ENCODE data around the gene IL36B.

IL36B gene

GRCh38 chr2:113068249-113068648 is 15.6 kb upstream of the IL36B start:
- TF ChIP-seq, protein P1, sequence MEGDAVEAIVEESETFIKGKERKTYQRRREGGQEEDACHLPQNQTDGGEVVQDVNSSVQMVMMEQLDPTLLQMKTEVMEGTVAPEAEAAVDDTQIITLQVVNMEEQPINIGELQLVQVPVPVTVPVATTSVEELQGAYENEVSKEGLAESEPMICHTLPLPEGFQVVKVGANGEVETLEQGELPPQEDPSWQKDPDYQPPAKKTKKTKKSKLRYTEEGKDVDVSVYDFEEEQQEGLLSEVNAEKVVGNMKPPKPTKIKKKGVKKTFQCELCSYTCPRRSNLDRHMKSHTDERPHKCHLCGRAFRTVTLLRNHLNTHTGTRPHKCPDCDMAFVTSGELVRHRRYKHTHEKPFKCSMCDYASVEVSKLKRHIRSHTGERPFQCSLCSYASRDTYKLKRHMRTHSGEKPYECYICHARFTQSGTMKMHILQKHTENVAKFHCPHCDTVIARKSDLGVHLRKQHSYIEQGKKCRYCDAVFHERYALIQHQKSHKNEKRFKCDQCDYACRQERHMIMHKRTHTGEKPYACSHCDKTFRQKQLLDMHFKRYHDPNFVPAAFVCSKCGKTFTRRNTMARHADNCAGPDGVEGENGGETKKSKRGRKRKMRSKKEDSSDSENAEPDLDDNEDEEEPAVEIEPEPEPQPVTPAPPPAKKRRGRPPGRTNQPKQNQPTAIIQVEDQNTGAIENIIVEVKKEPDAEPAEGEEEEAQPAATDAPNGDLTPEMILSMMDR (IDR thresholded peaks at IDR 0.05; ENCODE audit: borderline replicate concordance, insufficient read depth, low read depth, low read length), result no peak

DNA sequence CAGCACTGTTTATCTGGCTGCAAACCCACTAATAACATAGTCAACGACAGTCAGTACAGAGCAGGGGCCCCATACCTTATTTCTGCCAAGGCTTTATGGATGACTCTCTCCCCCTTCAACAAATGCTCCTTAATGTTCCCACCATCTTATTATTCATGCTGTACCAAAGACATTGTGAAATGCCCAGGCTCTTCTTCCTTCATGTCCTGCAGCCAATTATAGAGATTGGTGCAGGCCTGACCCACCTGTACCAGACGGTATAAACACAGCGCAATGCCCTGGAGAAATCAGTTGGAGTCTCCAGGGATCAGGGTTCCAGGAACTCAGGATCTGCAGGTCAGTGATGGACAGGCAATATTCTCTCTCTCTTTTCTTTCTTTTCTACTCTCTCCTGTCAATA is 15.0 kb upstream of the IL36B start, which contains the start of gene IL1F10:
IL1F10 (plus strand) TSS at position 290 of the 400 bp plus-strand sequence. CDS start 4,769 bp downstream, outside the sequence.
- H3K4me3 ChIP-seq (ENCODE audit: low read depth, low read length), result no peak within 1 kb of the TSS
- TF ChIP-seq, protein P1 (IDR thresholded peaks at IDR 0.05; ENCODE audit: borderline replicate concordance, insufficient read depth, low read depth, low read length), result no peak

More at GRCh38 chr2:113068249-113068648, 15.6 kb upstream of the IL36B start:
- no peak overlapping the region for H3K4me3 ChIP-seq (ENCODE audit: low read depth, low read length)

- H3K4me3 ChIP-seq (ENCODE audit: low read depth, low read length), result no peak overlapping the region
- TF ChIP-seq, protein P1 (IDR thresholded peaks at IDR 0.05; ENCODE audit: borderline replicate concordance, insufficient read depth, low read depth, low read length), result no peak
These were observed 12.2 kb upstream of the IL36B start for GRCh38 chr2:113064898-113065297.

DNA sequence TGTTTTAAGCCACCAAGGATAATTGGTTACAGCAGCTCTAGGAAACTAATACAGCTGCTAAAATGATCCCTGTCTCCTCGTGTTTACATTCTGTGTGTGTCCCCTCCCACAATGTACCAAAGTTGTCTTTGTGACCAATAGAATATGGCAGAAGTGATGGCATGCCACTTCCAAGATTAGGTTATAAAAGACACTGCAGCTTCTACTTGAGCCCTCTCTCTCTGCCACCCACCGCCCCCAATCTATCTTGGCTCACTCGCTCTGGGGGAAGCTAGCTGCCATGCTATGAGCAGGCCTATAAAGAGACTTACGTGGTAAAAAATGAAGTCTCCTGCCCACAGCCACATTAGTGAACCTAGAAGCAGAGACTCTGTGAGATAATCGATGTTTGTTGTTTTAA is 11.6 kb upstream of the IL36B start:
- TF ChIP-seq, protein P1 (IDR thresholded peaks at IDR 0.05; ENCODE audit: borderline replicate concordance, insufficient read depth, low read depth, low read length), result no peak
- H3K4me3 ChIP-seq (ENCODE audit: low read depth, low read length), result no peak overlapping the region

DNA sequence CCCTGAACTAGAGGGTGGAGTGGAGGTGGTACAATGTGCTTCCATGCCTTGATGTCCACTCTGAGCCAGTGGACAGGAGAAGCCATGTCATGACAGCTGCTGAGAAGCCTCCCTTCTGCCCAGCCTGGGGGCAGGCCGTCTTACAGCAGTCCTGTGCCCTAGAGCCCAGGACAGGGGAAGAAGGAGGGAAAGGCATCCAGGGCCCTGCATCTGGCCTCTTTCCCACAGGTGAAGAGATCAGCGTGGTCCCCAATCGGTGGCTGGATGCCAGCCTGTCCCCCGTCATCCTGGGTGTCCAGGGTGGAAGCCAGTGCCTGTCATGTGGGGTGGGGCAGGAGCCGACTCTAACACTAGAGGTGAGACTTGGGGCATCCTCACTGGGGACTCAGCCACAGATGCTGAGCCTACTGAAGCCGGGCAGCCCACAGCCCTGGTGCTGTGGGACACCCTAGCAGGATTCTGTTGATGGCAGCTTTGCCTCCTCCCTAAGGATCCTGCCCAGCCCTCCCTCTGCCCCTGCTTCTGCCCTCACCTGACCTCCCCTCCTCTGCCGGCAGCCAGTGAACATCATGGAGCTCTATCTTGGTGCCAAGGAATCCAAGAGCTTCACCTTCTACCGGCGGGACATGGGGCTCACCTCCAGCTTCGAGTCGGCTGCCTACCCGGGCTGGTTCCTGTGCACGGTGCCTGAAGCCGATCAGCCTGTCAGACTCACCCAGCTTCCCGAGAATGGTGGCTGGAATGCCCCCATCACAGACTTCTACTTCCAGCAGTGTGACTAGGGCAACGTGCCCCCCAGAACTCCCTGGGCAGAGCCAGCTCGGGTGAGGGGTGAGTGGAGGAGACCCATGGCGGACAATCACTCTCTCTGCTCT is 9.5 kb upstream of the IL36B start:
- H3K4me3 ChIP-seq (ENCODE audit: low read depth, low read length), result no peak overlapping the region
- TF ChIP-seq, protein P1 (IDR thresholded peaks at IDR 0.05; ENCODE audit: borderline replicate concordance, insufficient read depth, low read depth, low read length), result no peak

DNA sequence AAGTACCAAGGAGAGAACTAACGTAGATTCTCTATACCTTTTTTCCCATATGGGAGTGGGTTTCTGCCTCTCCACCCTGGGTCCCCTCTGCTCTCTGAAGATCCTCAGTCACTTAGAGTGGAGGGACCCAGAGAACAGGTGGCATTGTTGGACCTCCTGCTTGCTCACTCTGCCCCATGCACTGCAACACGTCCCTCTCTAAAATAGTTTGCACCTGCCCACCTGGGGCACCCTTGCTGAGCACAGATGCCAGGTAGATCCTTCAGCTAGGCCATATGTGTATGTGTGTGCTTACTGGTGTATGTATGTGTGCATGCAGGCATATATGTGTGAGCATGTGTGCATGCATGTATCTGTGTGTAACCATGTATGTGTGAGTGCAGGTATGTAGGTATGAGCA is 8.6 kb upstream of the IL36B start:
- no peak overlapping the region for H3K4me3 ChIP-seq (ENCODE audit: low read depth, low read length)
- TF ChIP-seq, protein P1 (IDR thresholded peaks at IDR 0.05; ENCODE audit: borderline replicate concordance, insufficient read depth, low read depth, low read length), result no peak

DNA sequence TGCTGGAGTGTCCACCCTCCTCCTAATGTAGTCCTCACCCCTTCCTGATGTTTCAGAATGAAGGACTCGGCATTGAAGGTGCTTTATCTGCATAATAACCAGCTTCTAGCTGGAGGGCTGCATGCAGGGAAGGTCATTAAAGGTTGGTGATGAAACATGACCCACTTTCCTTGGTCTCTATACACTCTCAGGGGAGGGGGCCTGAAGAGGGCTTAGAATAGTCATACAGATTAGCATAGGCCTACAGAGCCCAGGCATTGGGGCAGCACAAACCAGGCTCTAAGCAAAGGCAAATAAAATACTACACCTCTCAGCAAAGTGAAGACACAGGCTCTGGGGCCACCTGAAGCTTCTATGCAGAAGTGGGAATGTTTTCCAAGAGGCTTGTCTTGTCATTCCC is 8.1 kb upstream of the IL36B start:
- TF ChIP-seq, protein P1 (IDR thresholded peaks at IDR 0.05; ENCODE audit: borderline replicate concordance, insufficient read depth, low read depth, low read length), result no peak
- no peak overlapping the region for H3K4me3 ChIP-seq (ENCODE audit: low read depth, low read length)
